WTC11 (cell line): Measurements from ENCODE around the gene TSPO. TPM values are rescaled to one million over a fixed set of nuclear protein-coding genes. Genes with fewer than 3 reads are reported as not detected.

Experiments used
- ATAC-seq: fragments of 200-7000 bp; cut with Tn5 transposase; 2 replicates; pipeline ENCODE4 v1.10.0; 2021; ENCODE audit warnings: mild to moderate bottlenecking, moderate library complexity
- CTCF ChIA-PET: fragments of 300-600 bp; sonication (Branson Sonifier 250); formaldehyde crosslinking; loops from one replicate; lab custom pipeline; 2021; ENCODE audit warnings: antibody characterized with exemption; lab: Charles Lee
- POLR2A ChIA-PET: fragments of 350-600 bp; sonication (Branson Sonifier 250); formaldehyde crosslinking; loops from one replicate; lab custom pipeline; 2021; ENCODE audit warnings: antibody characterized with exemption; lab: Charles Lee
- DNase-seq: peaks from one replicate; pipeline ENCODE4 v3.0.0; 2021; ENCODE audit warnings: low spot score
- H3K27ac Mint-ChIP-seq: 2 replicates; pipeline ENCODE4 v1.8.0; 2021; ENCODE audit warnings: mixed read lengths
- H3K27me3 Mint-ChIP-seq: 2 replicates; pipeline ENCODE4 v1.8.0; 2021; ENCODE audit warnings: low read depth, mild to moderate bottlenecking, moderate library complexity, mixed read lengths
- H3K36me3 Mint-ChIP-seq: 2 replicates; pipeline ENCODE4 v1.8.0; 2021; ENCODE audit warnings: mixed read lengths
- H3K4me1 Mint-ChIP-seq: 2 replicates; pipeline ENCODE4 v1.8.0; 2022; ENCODE audit warnings: mixed read lengths
- H3K4me3 Mint-ChIP-seq: 2 replicates; pipeline ENCODE4 v1.8.0; 2021; ENCODE audit warnings: mild to moderate bottlenecking, moderate library complexity, mixed read lengths
- H3K9me3 Mint-ChIP-seq: 2 replicates; pipeline ENCODE4 v1.8.0; 2021; ENCODE audit warnings: mixed read lengths
- CBFB ChIP-seq: sonication (generic); formaldehyde crosslinking; IDR thresholded peaks from 2 replicates; pipeline ENCODE4 v1.8.1; 2022; ENCODE audit warnings: mild to moderate bottlenecking, low read depth, missing genetic modification reagents
- ETV6 ChIP-seq: sonication (generic); formaldehyde crosslinking; IDR thresholded peaks from 2 replicates; pipeline ENCODE4 v1.8.1; 2022; ENCODE audit warnings: mild to moderate bottlenecking, missing genetic modification reagents
- FOXJ3 ChIP-seq: sonication (generic); formaldehyde crosslinking; IDR thresholded peaks from 2 replicates; pipeline ENCODE4 v1.9.0; 2021; ENCODE audit warnings: missing genetic modification reagents, mild to moderate bottlenecking, borderline replicate concordance
- FOXP1 ChIP-seq: sonication (generic); formaldehyde crosslinking; IDR thresholded peaks from 2 replicates; pipeline ENCODE4 v1.8.0; 2022; ENCODE audit warnings: missing genetic modification reagents, mild to moderate bottlenecking, moderate library complexity, borderline replicate concordance
- JAZF1 ChIP-seq: fragments of 250-450 bp; sonication (Bioruptor Pico); IDR thresholded peaks from 2 replicates; pipeline ENCODE4 v1.9.0; 2021; ENCODE audit warnings: moderate library complexity, mild to moderate bottlenecking, inconsistent platforms
- NFE2L1 ChIP-seq: sonication (generic); formaldehyde crosslinking; IDR thresholded peaks from 2 replicates; pipeline ENCODE4 v1.8.1; 2023; ENCODE audit warnings: missing genetic modification reagents
- ZNF232 ChIP-seq: sonication (generic); formaldehyde crosslinking; IDR thresholded peaks from 2 replicates; pipeline ENCODE4 v1.8.0; 2022; ENCODE audit warnings: mild to moderate bottlenecking, missing genetic modification reagents
- ZNF396 ChIP-seq: fragments of 250-450 bp; sonication (Bioruptor Pico); IDR thresholded peaks from 2 replicates; pipeline ENCODE4 v1.8.0; 2021; ENCODE audit warnings: mild to moderate bottlenecking, moderate library complexity, borderline replicate concordance
- ZNF532 ChIP-seq: fragments of 250-450 bp; sonication (Bioruptor Pico); IDR thresholded peaks from 2 replicates; pipeline ENCODE4 v1.9.0; 2021; ENCODE audit warnings: mild to moderate bottlenecking, borderline replicate concordance
- total RNA-seq: library from RNA; stranded (reverse); gene quantifications from 3 replicates; pipeline ENCODE4 v1.2.3, GENCODE V29; 2021
- TF ChIP-seq, protein P1 (sequence below): sonication (generic); formaldehyde crosslinking; IDR thresholded peaks from 2 replicates; pipeline ENCODE4 v1.8.1; 2023; ENCODE audit warnings: mild to moderate bottlenecking, missing genetic modification reagents, moderate library complexity
- TF ChIP-seq, protein P2 (sequence below): sonication (generic); formaldehyde crosslinking; IDR thresholded peaks from 2 replicates; pipeline ENCODE4 v1.8.1; 2023; ENCODE audit warnings: mild to moderate bottlenecking, missing genetic modification reagents, moderate library complexity
- TF ChIP-seq, protein P3 (sequence below): sonication (generic); formaldehyde crosslinking; conservative IDR thresholded peaks from 2 replicates; pipeline ENCODE4 v1.8.1; 2022; ENCODE audit warnings: mild to moderate bottlenecking, missing genetic modification reagents
- TF ChIP-seq, protein P4 (sequence below): sonication (generic); formaldehyde crosslinking; IDR thresholded peaks from 2 replicates; pipeline ENCODE4 v1.8.0; 2022; ENCODE audit warnings: mild to moderate bottlenecking, missing genetic modification reagents

Gene TSPO
- total RNA-seq, 1 experiment from 2014 or later = 21.9 TPM

GRCh38 chr22:43179146-43179910 is 28.0 kb downstream of the TSPO start:
- TF ChIP-seq CBFB (CRISPR knock-in tag) (no peak), ZNF532 (CRISPR knock-in tag) (no peak), JAZF1 (CRISPR knock-in tag) (no peak)
- ATAC-seq (no peak), DNase-seq (no peak)
- H3K36me3 Mint-ChIP-seq = peaks cover 47% of the 10 kb centered on the region
- ChIA-PET POLR2A (no interaction called here), CTCF (interaction anchor here (1.8 kb wide), 1 partner anchor 9 kb away, joined by 5 read pairs; no protein-coding TSS in a partner anchor)
- no peaks in the 10 kb centered on the region for H3K27me3 Mint-ChIP-seq
- H3K9me3 Mint-ChIP-seq = no peaks in the 10 kb centered on the region
- no peak overlapping the region for H3K4me3 Mint-ChIP-seq
- peaks cover 5% of the 10 kb centered on the region for H3K4me1 Mint-ChIP-seq
- no peak overlapping the region for H3K27ac Mint-ChIP-seq

DNA sequence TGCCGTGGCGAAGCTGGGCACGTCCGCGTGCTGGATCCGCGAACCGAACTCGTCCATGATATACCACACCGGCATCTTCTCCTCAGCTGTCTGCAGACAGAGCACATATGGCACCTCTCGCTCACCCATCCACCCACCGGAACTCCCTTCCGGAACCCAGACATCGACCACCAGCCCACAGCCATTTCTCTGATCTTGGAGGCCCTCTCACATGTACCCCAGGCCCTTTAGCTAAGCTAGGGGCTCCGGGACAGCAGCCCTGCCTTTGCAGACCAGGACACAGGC is 28.5 kb downstream of the TSPO start:
- peaks cover 10% of the 10 kb centered on the region for H3K4me1 Mint-ChIP-seq
- ATAC-seq (no peak), DNase-seq (no peak)
- TF ChIP-seq, protein P1, sequence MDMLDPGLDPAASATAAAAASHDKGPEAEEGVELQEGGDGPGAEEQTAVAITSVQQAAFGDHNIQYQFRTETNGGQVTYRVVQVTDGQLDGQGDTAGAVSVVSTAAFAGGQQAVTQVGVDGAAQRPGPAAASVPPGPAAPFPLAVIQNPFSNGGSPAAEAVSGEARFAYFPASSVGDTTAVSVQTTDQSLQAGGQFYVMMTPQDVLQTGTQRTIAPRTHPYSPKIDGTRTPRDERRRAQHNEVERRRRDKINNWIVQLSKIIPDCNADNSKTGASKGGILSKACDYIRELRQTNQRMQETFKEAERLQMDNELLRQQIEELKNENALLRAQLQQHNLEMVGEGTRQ = no peak
- TF ChIP-seq JAZF1 (CRISPR knock-in tag) (no peak), FOXP1 (CRISPR knock-in tag) (no peak)
- TF ChIP-seq, protein P2, sequence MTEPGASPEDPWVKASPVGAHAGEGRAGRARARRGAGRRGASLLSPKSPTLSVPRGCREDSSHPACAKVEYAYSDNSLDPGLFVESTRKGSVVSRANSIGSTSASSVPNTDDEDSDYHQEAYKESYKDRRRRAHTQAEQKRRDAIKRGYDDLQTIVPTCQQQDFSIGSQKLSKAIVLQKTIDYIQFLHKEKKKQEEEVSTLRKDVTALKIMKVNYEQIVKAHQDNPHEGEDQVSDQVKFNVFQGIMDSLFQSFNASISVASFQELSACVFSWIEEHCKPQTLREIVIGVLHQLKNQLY (CRISPR knock-in tag) = no peak
- no peaks in the 10 kb centered on the region for H3K27me3 Mint-ChIP-seq
- H3K36me3 Mint-ChIP-seq = peaks cover 47% of the 10 kb centered on the region
- H3K9me3 Mint-ChIP-seq = no peaks in the 10 kb centered on the region
- ChIA-PET CTCF (no interaction called here), POLR2A (no interaction called here)
- H3K4me3 Mint-ChIP-seq = no peak overlapping the region
- no peak overlapping the region for H3K27ac Mint-ChIP-seq

GRCh38 chr22:43180670-43181069 is 29.3 kb downstream of the TSPO start:
- H3K4me1 Mint-ChIP-seq = peaks cover 17% of the 10 kb centered on the region
- ATAC-seq (no peak), DNase-seq (no peak)
- H3K27me3 Mint-ChIP-seq = no peaks in the 10 kb centered on the region
- H3K9me3 Mint-ChIP-seq = no peaks in the 10 kb centered on the region
- H3K36me3 Mint-ChIP-seq = peaks cover 47% of the 10 kb centered on the region
- ChIA-PET POLR2A (no interaction called here), CTCF (interaction anchor here (1.6 kb wide), 1 partner anchor 47 kb away, joined by 5 read pairs; no protein-coding TSS in a partner anchor)
- TF ChIP-seq ETV6 (CRISPR knock-in tag) (no peak), ZNF396 (CRISPR knock-in tag) (no peak), FOXJ3 (CRISPR knock-in tag) (no peak), ZNF232 (CRISPR knock-in tag) (no peak), NFE2L1 (CRISPR knock-in tag) (no peak)
- TF ChIP-seq, protein P3, sequence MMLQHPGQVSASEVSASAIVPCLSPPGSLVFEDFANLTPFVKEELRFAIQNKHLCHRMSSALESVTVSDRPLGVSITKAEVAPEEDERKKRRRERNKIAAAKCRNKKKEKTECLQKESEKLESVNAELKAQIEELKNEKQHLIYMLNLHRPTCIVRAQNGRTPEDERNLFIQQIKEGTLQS (CRISPR knock-in tag) = no peak
- TF ChIP-seq, protein P4, sequence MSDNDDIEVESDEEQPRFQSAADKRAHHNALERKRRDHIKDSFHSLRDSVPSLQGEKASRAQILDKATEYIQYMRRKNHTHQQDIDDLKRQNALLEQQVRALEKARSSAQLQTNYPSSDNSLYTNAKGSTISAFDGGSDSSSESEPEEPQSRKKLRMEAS = no peak
- no peak overlapping the region for H3K4me3 Mint-ChIP-seq
- H3K27ac Mint-ChIP-seq = no peak overlapping the region
